ENCODE data around the gene HOXA3. TPM values are rescaled to one million over a fixed set of nuclear protein-coding genes. Genes with fewer than 3 reads are reported as not detected.

HOXA3 gene
- total RNA-seq, 1 experiment from 2014 or later = not detected

GRCh38 chr7:27133409-27134231 lies 18.8 kb downstream of the HOXA3 start:
- DNase-seq (ENCODE audit: low spot score) (no peak), ATAC-seq (no peak)
- ChIA-PET CTCF (interaction anchor here (1.0 to 1.7 kb wide), 2 partner anchors 10 to 28 kb away, joined by 4 to 6 read pairs; partner anchors contain the start of gene HOXA5), POLR2A (no interaction called here)
- no peak for TF ChIP-seq NFATC4 (CRISPR knock-in tag; IDR thresholded peaks at IDR 0.05)
- Mint-ChIP-seq H3K4me1 (peaks cover 12% of the 10 kb centered on the region; the same call in 1 of the 2 replicates), H3K27me3 (ENCODE audit: low read depth) (peaks cover 96% of the 10 kb centered on the region), H3K36me3 (no peaks in the 10 kb centered on the region; the same call in 1 of the 2 replicates), H3K4me3 (no peak overlapping the region), H3K9me3 (no peaks in the 10 kb centered on the region), H3K27ac (no peak overlapping the region)

DNA sequence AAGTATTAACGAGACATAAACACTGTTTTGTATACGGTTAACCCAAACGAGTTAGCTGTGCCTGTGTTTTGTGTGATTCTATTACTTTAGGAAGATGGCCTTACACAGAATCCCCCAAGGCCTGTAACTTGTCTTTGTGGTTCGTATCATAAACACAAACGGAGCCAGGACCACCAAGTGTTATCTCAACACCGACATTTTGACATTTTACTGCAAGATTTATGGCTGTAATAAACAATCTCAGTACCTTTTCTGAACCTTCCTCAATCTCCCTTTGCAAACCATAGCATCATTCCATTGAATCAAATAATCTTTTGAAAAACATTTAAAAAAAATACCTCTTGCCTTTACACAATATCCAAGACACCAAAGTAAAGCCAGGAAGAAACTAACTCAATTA lies 19.4 kb downstream of the HOXA3 start:
- POLR2A ChIA-PET = no interaction called here
- TF ChIP-seq, protein P1, sequence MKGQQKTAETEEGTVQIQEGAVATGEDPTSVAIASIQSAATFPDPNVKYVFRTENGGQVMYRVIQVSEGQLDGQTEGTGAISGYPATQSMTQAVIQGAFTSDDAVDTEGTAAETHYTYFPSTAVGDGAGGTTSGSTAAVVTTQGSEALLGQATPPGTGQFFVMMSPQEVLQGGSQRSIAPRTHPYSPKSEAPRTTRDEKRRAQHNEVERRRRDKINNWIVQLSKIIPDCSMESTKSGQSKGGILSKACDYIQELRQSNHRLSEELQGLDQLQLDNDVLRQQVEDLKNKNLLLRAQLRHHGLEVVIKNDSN (CRISPR knock-in tag; IDR thresholded peaks at IDR 0.05) = no peak
- TF ChIP-seq PRRX2 (CRISPR knock-in tag; IDR thresholded peaks at IDR 0.05) (no peak), ZNF532 (CRISPR knock-in tag; IDR thresholded peaks at IDR 0.05; ENCODE audit: borderline replicate concordance) (no peak), ZMAT4 (CRISPR knock-in tag; IDR thresholded peaks at IDR 0.05) (no peak), MXD4 (CRISPR knock-in tag; IDR thresholded peaks at IDR 0.05; ENCODE audit: borderline replicate concordance) (no peak), ERG (CRISPR knock-in tag; IDR thresholded peaks at IDR 0.05) (no peak), NR1H2 (CRISPR knock-in tag; IDR thresholded peaks at IDR 0.05) (no peak), ETV6 (CRISPR knock-in tag; IDR thresholded peaks at IDR 0.05) (no peak), ZNF423 (CRISPR knock-in tag; IDR thresholded peaks at IDR 0.05) (no peak), NFYB (CRISPR knock-in tag; conservative IDR thresholded peaks at IDR 0.05; ENCODE audit: low read depth) (no peak), HMGA2 (CRISPR knock-in tag; IDR thresholded peaks at IDR 0.05) (no peak)
- TF ChIP-seq, protein P2, sequence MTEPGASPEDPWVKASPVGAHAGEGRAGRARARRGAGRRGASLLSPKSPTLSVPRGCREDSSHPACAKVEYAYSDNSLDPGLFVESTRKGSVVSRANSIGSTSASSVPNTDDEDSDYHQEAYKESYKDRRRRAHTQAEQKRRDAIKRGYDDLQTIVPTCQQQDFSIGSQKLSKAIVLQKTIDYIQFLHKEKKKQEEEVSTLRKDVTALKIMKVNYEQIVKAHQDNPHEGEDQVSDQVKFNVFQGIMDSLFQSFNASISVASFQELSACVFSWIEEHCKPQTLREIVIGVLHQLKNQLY (CRISPR knock-in tag; IDR thresholded peaks at IDR 0.05) = no peak
- TF ChIP-seq, protein P3, sequence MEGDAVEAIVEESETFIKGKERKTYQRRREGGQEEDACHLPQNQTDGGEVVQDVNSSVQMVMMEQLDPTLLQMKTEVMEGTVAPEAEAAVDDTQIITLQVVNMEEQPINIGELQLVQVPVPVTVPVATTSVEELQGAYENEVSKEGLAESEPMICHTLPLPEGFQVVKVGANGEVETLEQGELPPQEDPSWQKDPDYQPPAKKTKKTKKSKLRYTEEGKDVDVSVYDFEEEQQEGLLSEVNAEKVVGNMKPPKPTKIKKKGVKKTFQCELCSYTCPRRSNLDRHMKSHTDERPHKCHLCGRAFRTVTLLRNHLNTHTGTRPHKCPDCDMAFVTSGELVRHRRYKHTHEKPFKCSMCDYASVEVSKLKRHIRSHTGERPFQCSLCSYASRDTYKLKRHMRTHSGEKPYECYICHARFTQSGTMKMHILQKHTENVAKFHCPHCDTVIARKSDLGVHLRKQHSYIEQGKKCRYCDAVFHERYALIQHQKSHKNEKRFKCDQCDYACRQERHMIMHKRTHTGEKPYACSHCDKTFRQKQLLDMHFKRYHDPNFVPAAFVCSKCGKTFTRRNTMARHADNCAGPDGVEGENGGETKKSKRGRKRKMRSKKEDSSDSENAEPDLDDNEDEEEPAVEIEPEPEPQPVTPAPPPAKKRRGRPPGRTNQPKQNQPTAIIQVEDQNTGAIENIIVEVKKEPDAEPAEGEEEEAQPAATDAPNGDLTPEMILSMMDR (IDR thresholded peaks at IDR 0.05) = no peak
- TF ChIP-seq, protein P4, sequence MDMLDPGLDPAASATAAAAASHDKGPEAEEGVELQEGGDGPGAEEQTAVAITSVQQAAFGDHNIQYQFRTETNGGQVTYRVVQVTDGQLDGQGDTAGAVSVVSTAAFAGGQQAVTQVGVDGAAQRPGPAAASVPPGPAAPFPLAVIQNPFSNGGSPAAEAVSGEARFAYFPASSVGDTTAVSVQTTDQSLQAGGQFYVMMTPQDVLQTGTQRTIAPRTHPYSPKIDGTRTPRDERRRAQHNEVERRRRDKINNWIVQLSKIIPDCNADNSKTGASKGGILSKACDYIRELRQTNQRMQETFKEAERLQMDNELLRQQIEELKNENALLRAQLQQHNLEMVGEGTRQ (CRISPR knock-in tag; IDR thresholded peaks at IDR 0.05) = no peak
- no peak overlapping the region for H3K4me3 Mint-ChIP-seq
- DNase-seq (ENCODE audit: low spot score) (no peak), ATAC-seq (no peak)
- no peaks in the 10 kb centered on the region; the same call in 1 of the 2 replicates for H3K36me3 Mint-ChIP-seq
- H3K4me1 Mint-ChIP-seq = peaks cover 12% of the 10 kb centered on the region; the same call in 1 of the 2 replicates
- peaks cover 96% of the 10 kb centered on the region for H3K27me3 Mint-ChIP-seq (ENCODE audit: low read depth)
- no peaks in the 10 kb centered on the region for H3K9me3 Mint-ChIP-seq
- CTCF ChIA-PET = interaction anchor here (1.7 kb wide), 1 partner anchor 11 kb away, joined by 6 read pairs; the partner anchor contains the start of gene HOXA5
- H3K27ac Mint-ChIP-seq = no peak overlapping the region

Measured in WTC11 (cell line).